ENCODE data around the gene GABRR2.

The GABRR2 gene

GRCh38 chr6:89290401-89291155, 24.5 kb downstream of the GABRR2 start:
- DNase-seq = no peak

GRCh38 chr6:89289710-89290109, 25.4 kb downstream of the GABRR2 start:
- DNase-seq = no peak

GRCh38 chr6:89287351-89288028, 27.6 kb downstream of the GABRR2 start:
- DNase-seq = no peak

- DNase-seq = no peak
Observed at GRCh38 chr6:89286516-89286915, 28.6 kb downstream of the GABRR2 start.

GRCh38 chr6:89284963-89285735, 29.9 kb downstream of the GABRR2 start:
- DNase-seq = no peak

- no peak for DNase-seq
Observed at GRCh38 chr6:89284081-89284480, 31.0 kb downstream of the GABRR2 start.

GRCh38 chr6:89282749-89283148, 32.4 kb downstream of the GABRR2 start:
- DNase-seq = no peak

- DNase-seq = peak; percentile 47 to 56
Observed at GRCh38 chr6:89281779-89282246, 33.3 kb downstream of the GABRR2 start.

- no peak for DNase-seq
Observed at GRCh38 chr6:89278956-89279355, 36.1 kb downstream of the GABRR2 start.

- DNase-seq = no peak
Observed at GRCh38 chr6:89275900-89276299, 39.2 kb downstream of the GABRR2 start.

- no peak for DNase-seq
Observed at GRCh38 chr6:89273816-89274215, 41.3 kb downstream of the GABRR2 start.

GRCh38 chr6:89272596-89272995, 42.5 kb downstream of the GABRR2 start:
- no peak for DNase-seq

- DNase-seq = no peak
Observed at GRCh38 chr6:89270951-89271721, 44.0 kb downstream of the GABRR2 start.

- DNase-seq = no peak
Observed at GRCh38 chr6:89269981-89270380, 45.1 kb downstream of the GABRR2 start.

GRCh38 chr6:89269252-89269651, 45.8 kb downstream of the GABRR2 start:
- no peak for DNase-seq

- DNase-seq = no peak
Observed at GRCh38 chr6:89268776-89269175, 46.3 kb downstream of the GABRR2 start.

- DNase-seq = no peak
Observed at GRCh38 chr6:89267918-89268317, 47.2 kb downstream of the GABRR2 start.

- no peak for DNase-seq
Observed at GRCh38 chr6:89264296-89264695, 50.8 kb downstream of the GABRR2 start.

- DNase-seq = no peak
Observed at GRCh38 chr6:89260832-89261231, 54.3 kb downstream of the GABRR2 start.

- DNase-seq = no peak
Observed at GRCh38 chr6:89260310-89260709, 54.8 kb downstream of the GABRR2 start.

GRCh38 chr6:89258912-89259311, 56.2 kb downstream of the GABRR2 start:
- no peak for DNase-seq

GRCh38 chr6:89257781-89258180, 57.3 kb downstream of the GABRR2 start:
- no peak for DNase-seq

- DNase-seq = no peak
Observed at GRCh38 chr6:89257346-89257745, 57.8 kb downstream of the GABRR2 start.

Measured in CD4-positive, alpha-beta T cell treated with Interleukin-4 for 1 hour (primary cell).